GM23338 (cell line): Measurements from ENCODE around the gene CNDP1. TPM values are rescaled to one million over a fixed set of nuclear protein-coding genes. Genes with fewer than 3 reads are reported as not detected.

ENCODE experiments used
- ATAC-seq: fragments of 200-7000 bp; cut with Tn5 transposase; 3 replicates; pipeline ENCODE4 v1.9.1; 2020
- DNase-seq: peaks from one replicate; pipeline ENCODE4 v3.0.0-alpha.2; 2015; ENCODE audit warnings: low spot score
- H2AFZ ChIP-seq: fragments of 200-600 bp; sonication (generic); 2 replicates; pipeline ENCODE4 v1.8.0; 2016; ENCODE audit warnings: antibody characterized with exemption, mild to moderate bottlenecking, moderate library complexity
- H3F3A ChIP-seq: fragments of 200-600 bp; sonication (generic); replicated peaks from 2 replicates; pipeline ENCODE4 v1.8.0; 2017; ENCODE audit warnings: antibody characterized with exemption, mixed run types, low read depth
- H3K27ac ChIP-seq: fragments of 200-600 bp; sonication (generic); 2 replicates; pipeline ENCODE4 v1.6.1; 2016; ENCODE audit warnings: low read depth
- H3K27me3 ChIP-seq: fragments of 200-600 bp; sonication (generic); 2 replicates; pipeline ENCODE4 v1.8.0; 2016; ENCODE audit warnings: mild to moderate bottlenecking, mixed run types, moderate library complexity; ENCODE audit not compliant: insufficient read depth
- H3K36me3 ChIP-seq: fragments of 200-600 bp; sonication (generic); 2 replicates; pipeline ENCODE4 v1.8.0; 2016; ENCODE audit warnings: mild to moderate bottlenecking; ENCODE audit not compliant: insufficient read depth
- H3K4me1 ChIP-seq: fragments of 200-600 bp; sonication (generic); 2 replicates; pipeline ENCODE4 v1.8.0; 2016; ENCODE audit warnings: mild to moderate bottlenecking, moderate library complexity; ENCODE audit not compliant: insufficient read depth
- H3K4me2 ChIP-seq: fragments of 200-600 bp; sonication (generic); 2 replicates; pipeline ENCODE4 v1.7.1; 2017; ENCODE audit warnings: mixed run types
- H3K4me3 ChIP-seq: fragments of 200-600 bp; sonication (generic); 2 replicates; pipeline ENCODE4 v1.6.1; 2016; ENCODE audit warnings: mixed run types
- H3K79me2 ChIP-seq: fragments of 200-600 bp; sonication (generic); replicated peaks from 2 replicates; pipeline ENCODE4 v1.8.0; 2017; ENCODE audit warnings: mild to moderate bottlenecking; ENCODE audit not compliant: insufficient read depth
- H3K9me2 ChIP-seq: fragments of 200-600 bp; sonication (generic); 2 replicates; pipeline ENCODE4 v1.8.0; 2017; ENCODE audit not compliant: insufficient read depth
- H4K20me1 ChIP-seq: fragments of 200-600 bp; sonication (generic); replicated peaks from 2 replicates; pipeline ENCODE4 v1.8.0; 2017; ENCODE audit warnings: mild to moderate bottlenecking; ENCODE audit not compliant: insufficient read depth
- H3K27ac Mint-ChIP-seq: 2 replicates; pipeline ENCODE4 v1.8.0; 2020; ENCODE audit warnings: inconsistent platforms, mild to moderate bottlenecking, moderate library complexity, mixed read lengths
- H3K27me3 Mint-ChIP-seq: 3 replicates; pipeline ENCODE4 v1.8.0; 2022; ENCODE audit warnings: low read depth, mild to moderate bottlenecking, moderate library complexity, mixed read lengths, inconsistent platforms; ENCODE audit not compliant: insufficient read depth, poor library complexity
- H3K36me3 Mint-ChIP-seq: 3 replicates; pipeline ENCODE4 v1.8.0; 2021; ENCODE audit warnings: low read depth, mild to moderate bottlenecking, inconsistent platforms, moderate library complexity, mixed read lengths
- H3K4me1 Mint-ChIP-seq: 3 replicates; pipeline ENCODE4 v1.8.0; 2020; ENCODE audit warnings: mild to moderate bottlenecking, inconsistent platforms, mixed read lengths
- H3K4me3 Mint-ChIP-seq: 3 replicates; pipeline ENCODE4 v1.8.0; 2021; ENCODE audit warnings: moderate library complexity, mild to moderate bottlenecking, inconsistent platforms, mixed read lengths
- H3K9me3 Mint-ChIP-seq: 3 replicates; pipeline ENCODE4 v1.8.0; 2020; ENCODE audit warnings: moderate library complexity, mild to moderate bottlenecking, inconsistent platforms, mixed read lengths
- ETS1 ChIP-seq: IDR thresholded peaks from 2 replicates; pipeline ENCODE4 v1.6.1; 2016; ENCODE audit warnings: antibody characterized with exemption
- EZH2 ChIP-seq: fragments of 200-600 bp; sonication (generic); IDR thresholded peaks from one replicate; pipeline ENCODE4 v1.8.0; 2017; ENCODE audit warnings: antibody characterized with exemption, mild to moderate bottlenecking, low read depth; ENCODE audit not compliant: unreplicated experiment
- JUNB ChIP-seq: IDR thresholded peaks from one replicate; pipeline ENCODE4 v1.6.1; 2016; ENCODE audit warnings: antibody characterized with exemption; ENCODE audit not compliant: unreplicated experiment
- NANOG ChIP-seq: IDR thresholded peaks from 2 replicates; pipeline ENCODE4 v1.6.1; 2016; ENCODE audit warnings: antibody characterized with exemption, borderline replicate concordance
- POLR2AphosphoS5 ChIP-seq: IDR thresholded peaks from 2 replicates; pipeline ENCODE4 v1.6.1; 2016; ENCODE audit warnings: antibody characterized with exemption, low read depth
- STAT1 ChIP-seq: IDR thresholded peaks from one replicate; pipeline ENCODE4 v1.6.1; 2016; ENCODE audit warnings: antibody characterized with exemption; ENCODE audit not compliant: unreplicated experiment
- ZNF331 ChIP-seq: fragments of 250-450 bp; sonication (Bioruptor Pico); IDR thresholded peaks from 2 replicates; pipeline ENCODE4 v1.5.0; 2020; ENCODE audit warnings: low read depth, mild to moderate bottlenecking, moderate library complexity
- polyA plus RNA-seq: library from polyadenylated mRNA; unstranded; fragments of >200 nt; fragmentation: Nextera tagmentation; extraction: Ambion mirVana; gene quantifications from 2 replicates; pipeline ENCODE4 v1.2.1, GENCODE V29; 2016
- total RNA-seq: library from RNA; depleted of rRNA; stranded (reverse); fragments of >200 nt; shearing (Covaris generic); gene quantifications from 2 replicates; pipeline ENCODE4 v1.2.3, GENCODE V29; 2014
- TF ChIP-seq, protein P1 (sequence below): IDR thresholded peaks from one replicate; pipeline ENCODE4 v1.6.1; 2018; ENCODE audit warnings: antibody characterized with exemption; ENCODE audit not compliant: unreplicated experiment

The CNDP1 gene
- total and polyA plus RNA-seq, 2 experiments from 2014 or later = 0.03 to 0.11 TPM

DNA sequence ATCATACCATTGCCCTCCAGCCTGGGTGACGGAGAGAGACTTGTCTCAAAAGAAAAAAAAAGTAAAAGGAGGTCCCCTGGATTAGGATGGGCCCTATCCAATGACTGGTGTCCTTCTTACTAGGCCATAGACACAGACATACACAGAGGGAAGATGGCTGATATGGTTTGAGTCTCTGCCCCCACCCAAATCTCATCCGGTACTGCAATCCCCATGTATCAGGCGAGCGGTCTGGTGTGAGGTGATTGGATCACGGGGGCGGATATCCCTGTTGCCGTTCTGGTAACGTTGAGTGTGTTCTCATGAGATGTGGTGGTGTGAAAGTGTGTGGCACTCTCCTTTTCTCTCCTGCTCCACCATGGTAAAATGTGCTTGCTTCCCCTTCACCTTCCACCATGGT lies 45.9 kb upstream of the CNDP1 start:
- H3K4me1 Mint-ChIP-seq = no peaks in the 10 kb centered on the region
- peaks cover 6% of the 10 kb centered on the region; the same call in 1 of the 3 replicates for H3K9me3 Mint-ChIP-seq
- TF ChIP-seq ZNF331 (no peak), STAT1 (no peak), NANOG (no peak)
- H2AFZ ChIP-seq = peak overlapping the region; percentile 76
- H3F3A ChIP-seq = no peaks in the 10 kb centered on the region
- no peak overlapping the region for H3K4me2 ChIP-seq
- H3K4me3 ChIP-seq = no peak overlapping the region
- DNase-seq (no peak), ATAC-seq (no peak)
- H3K36me3 Mint-ChIP-seq = no peaks in the 10 kb centered on the region
- H3K27ac Mint-ChIP-seq = no peak overlapping the region
- no peaks in the 10 kb centered on the region for H3K4me1 ChIP-seq
- no peaks in the 10 kb centered on the region for H3K9me2 ChIP-seq
- H3K79me2 ChIP-seq = no peaks in the 10 kb centered on the region
- H3K27me3 Mint-ChIP-seq = peaks cover 4% of the 10 kb centered on the region
- H4K20me1 ChIP-seq = no peaks in the 10 kb centered on the region
- no peaks in the 10 kb centered on the region for H3K27me3 ChIP-seq
- no peak overlapping the region for H3K27ac ChIP-seq
- H3K36me3 ChIP-seq = no peaks in the 10 kb centered on the region
- no peak overlapping the region for H3K4me3 Mint-ChIP-seq

DNA sequence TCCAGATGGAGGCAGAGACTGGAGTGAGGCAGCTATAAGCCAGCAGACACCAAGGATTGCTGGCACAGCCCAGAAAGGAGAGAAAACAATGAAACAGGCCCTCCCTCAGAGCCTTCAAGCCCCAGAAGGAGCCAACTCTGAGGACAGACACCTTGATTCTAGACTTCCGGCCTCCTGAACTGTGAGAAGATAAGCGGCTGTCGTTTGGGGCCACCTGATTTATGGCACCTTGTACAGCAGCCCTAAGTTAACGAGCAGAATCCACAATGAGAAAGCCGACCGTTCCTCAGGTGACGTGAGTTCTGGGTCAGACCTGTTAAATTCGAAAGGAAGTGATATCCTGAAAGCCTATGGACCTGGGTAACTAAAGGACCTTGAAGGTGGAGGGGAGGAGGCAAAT lies 45.4 kb upstream of the CNDP1 start:
- H3K9me3 Mint-ChIP-seq = peaks cover 6% of the 10 kb centered on the region; the same call in 1 of the 3 replicates
- no peak overlapping the region for H3K4me3 Mint-ChIP-seq
- Histone ChIP-seq H3K36me3 (no peaks in the 10 kb centered on the region), H3K9me2 (no peaks in the 10 kb centered on the region), H3K4me2 (no peak overlapping the region), H3K79me2 (no peaks in the 10 kb centered on the region), H3K4me1 (no peaks in the 10 kb centered on the region), H4K20me1 (no peaks in the 10 kb centered on the region), H3K27me3 (no peaks in the 10 kb centered on the region), H2AFZ (peak overlapping the region; percentile 76), H3F3A (no peaks in the 10 kb centered on the region), H3K27ac (no peak overlapping the region), H3K4me3 (no peak overlapping the region)
- peaks cover 4% of the 10 kb centered on the region for H3K27me3 Mint-ChIP-seq
- no peak for DNase-seq
- H3K4me1 Mint-ChIP-seq = no peaks in the 10 kb centered on the region
- TF ChIP-seq EZH2 (no peak), ETS1 (no peak), POLR2AphosphoS5 (no peak), JUNB (no peak)
- TF ChIP-seq, protein P1, sequence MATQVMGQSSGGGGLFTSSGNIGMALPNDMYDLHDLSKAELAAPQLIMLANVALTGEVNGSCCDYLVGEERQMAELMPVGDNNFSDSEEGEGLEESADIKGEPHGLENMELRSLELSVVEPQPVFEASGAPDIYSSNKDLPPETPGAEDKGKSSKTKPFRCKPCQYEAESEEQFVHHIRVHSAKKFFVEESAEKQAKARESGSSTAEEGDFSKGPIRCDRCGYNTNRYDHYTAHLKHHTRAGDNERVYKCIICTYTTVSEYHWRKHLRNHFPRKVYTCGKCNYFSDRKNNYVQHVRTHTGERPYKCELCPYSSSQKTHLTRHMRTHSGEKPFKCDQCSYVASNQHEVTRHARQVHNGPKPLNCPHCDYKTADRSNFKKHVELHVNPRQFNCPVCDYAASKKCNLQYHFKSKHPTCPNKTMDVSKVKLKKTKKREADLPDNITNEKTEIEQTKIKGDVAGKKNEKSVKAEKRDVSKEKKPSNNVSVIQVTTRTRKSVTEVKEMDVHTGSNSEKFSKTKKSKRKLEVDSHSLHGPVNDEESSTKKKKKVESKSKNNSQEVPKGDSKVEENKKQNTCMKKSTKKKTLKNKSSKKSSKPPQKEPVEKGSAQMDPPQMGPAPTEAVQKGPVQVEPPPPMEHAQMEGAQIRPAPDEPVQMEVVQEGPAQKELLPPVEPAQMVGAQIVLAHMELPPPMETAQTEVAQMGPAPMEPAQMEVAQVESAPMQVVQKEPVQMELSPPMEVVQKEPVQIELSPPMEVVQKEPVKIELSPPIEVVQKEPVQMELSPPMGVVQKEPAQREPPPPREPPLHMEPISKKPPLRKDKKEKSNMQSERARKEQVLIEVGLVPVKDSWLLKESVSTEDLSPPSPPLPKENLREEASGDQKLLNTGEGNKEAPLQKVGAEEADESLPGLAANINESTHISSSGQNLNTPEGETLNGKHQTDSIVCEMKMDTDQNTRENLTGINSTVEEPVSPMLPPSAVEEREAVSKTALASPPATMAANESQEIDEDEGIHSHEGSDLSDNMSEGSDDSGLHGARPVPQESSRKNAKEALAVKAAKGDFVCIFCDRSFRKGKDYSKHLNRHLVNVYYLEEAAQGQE = no peak
- ATAC-seq = no peak
- H3K27ac Mint-ChIP-seq = no peak overlapping the region
- no peaks in the 10 kb centered on the region for H3K36me3 Mint-ChIP-seq
